GM19238 (cell line): ENCODE results near the gene MVB12B.
"Not testable (repeated sequence)": the region's sequence is repeated elsewhere in the genome, so short reads cannot be mapped to it uniquely, and the experiment has no call there.

ENCODE experiments used
- DNase-seq: peaks from one replicate; pipeline ENCODE4 v3.0.0; 2011; ENCODE audit warnings: low spot score; ENCODE audit not compliant: insufficient read length

The MVB12B gene

DNA sequence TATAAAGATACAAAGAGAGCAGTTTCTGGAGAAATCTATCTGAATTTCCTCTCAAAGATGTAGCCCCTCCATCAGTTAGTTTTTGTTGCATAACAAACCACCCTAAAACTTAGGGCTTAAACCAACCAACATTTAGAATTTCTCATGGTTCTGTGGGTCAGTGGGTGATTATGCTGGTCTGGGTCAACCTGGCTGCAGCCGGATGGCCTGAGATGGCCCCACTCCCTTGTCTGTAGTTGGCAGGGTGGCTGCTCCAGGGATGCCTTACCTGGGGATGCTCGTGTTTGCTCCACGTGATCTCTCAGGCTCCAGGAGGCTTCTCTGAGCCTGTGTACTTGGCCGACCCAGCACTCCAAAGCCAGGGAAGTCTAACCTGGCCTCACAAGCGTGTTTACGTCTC, 139.3 kb downstream of the MVB12B start:
- DNase-seq, result no peak

DNA sequence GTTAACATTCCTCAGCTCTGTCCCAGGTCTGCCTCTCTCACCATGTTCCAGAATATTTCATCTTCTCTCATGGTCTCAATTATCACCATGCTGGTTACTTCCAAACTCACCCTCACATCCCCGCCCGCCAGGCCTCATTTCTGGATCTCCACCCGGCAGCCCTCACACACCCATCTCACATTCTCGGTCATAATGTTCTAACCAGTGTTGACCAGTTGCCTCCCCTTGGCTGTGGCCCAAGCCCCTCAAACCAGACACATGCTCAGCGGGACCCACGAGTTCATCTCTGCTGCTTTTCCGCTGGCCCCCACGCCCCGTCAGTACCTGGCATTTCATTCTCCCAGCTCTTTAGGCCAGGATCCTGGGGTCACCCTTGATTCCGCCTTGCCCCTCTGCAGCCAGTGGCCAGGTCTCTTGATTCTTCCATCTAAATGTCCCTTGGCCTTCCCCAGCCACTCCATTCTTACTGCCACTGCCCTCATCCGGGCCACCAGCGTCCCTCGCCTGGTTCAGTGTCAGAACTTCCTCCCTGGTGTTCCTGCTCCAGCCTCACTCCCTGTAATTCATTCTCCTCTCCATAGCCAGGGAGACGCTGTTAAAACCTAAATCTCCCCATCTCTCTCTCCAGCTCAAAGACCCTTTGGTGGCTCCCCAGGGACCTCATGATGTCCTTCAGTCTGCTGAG, 141.7 kb downstream of the MVB12B start:
- no peak for DNase-seq

DNA sequence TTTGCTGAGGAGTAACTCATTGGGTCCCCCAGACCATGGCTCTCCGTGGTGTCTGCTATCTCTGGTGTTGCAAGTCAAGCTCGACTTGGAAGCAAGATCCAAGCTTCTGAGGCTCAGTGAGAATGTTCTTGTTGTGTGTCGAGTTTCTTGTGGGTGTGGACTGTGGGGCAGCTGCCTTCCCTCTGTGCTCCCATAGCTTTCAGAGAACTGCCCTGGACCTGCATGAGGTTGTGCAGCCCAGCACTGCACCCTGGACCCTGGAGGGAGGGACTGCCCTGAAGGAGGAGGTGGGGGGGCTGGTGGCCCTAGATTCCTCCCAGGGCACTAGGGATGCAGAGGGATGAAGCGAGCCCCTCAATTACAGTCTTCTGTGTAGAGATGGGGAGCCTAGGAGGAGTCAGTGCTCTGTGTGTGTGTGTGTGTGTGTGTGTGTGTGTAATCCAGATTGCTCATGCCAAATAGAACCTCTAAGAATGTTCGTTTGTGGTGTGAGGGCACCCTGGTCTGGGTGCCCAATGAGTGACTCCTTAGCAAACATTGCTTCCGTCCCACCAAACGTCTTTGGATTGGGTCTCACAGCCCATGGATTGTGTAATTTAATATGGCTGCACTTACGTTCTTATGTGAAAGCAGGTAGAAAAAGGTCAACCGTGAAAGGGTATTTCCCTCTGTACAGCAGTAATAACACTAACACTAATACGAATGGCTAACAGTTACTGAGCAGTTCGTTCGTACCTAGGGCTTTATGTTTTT, 143.8 kb downstream of the MVB12B start:
- no peak for DNase-seq

DNA sequence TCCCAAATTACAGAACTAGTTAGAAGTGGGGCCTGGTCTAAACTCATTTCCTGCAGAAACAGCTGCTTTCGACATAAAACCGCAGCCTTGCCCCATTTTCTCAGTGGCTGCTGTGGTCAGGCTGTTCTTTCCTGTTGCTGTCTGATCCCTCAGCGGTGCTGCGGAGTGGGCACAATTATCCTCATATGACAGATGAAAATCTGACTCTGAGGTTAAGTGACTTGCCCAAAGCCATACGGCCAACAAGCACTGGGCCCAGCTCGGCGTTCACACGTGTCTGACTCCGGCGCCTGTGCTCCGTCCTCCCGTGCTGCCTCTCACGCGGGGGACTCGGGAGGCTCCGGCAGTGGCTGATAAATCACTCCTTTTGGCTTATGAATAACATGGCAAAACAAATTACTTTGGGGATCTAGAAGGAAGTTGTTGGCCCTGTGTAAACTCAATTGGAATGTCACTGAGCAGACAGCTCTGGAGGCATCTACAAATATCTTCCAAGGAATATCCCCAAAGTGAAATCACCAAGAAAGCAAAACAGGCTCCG, 144.5 kb downstream of the MVB12B start:
- peak; percentile 34 for DNase-seq

DNA sequence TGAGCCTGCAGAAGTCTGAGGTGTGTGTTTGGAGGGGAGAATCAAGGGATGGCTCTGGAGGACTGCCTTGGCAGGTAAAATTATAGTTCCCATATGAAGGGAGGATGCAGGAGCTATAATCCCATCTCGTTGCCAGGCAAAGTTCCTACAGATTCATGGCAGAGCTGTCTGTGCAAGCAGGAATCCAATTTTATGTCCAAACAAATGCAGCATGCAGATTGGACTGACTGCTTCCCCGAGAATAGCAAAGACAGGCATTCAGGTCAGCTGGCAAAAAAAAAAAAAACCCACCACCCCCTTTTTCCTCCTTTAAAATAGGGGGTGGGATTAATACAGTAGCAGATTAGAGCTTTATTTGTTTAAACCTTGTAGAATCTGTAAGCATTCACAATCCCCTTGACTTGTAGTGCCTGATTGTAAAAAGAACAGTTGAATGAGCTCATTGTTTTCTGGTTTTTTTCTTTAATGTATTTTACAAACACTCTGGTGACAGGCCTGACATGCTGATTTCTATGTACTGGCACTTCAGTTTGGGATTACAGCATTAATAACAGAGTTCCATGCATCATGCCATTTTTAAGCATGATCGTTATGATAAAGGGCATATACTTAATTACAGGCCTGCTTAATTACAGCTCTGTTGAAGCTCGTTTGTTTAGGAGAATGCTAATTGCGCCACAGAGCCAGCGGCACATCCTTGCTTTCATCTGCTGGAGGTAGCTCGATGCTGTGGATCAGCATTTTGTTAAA, 145.7 kb downstream of the MVB12B start:
- no peak for DNase-seq

DNA sequence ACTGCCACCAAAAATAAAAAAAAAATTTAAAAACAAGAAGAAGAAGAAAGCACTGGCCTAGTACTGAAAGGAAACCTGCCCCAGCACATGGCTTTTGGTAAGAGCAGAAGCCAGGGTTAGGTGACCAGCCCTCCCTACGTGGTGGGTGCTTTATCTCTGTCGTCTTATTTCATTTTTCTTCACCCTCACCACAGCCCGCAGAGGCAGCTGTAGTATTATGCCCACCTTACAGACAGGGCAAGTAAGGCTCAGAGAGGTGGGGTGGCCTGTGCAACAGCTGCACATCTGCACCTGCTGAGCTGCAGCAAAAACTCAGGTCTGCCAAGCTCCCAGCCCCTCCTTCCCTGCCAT, 146.3 kb downstream of the MVB12B start:
- no peak for DNase-seq

DNA sequence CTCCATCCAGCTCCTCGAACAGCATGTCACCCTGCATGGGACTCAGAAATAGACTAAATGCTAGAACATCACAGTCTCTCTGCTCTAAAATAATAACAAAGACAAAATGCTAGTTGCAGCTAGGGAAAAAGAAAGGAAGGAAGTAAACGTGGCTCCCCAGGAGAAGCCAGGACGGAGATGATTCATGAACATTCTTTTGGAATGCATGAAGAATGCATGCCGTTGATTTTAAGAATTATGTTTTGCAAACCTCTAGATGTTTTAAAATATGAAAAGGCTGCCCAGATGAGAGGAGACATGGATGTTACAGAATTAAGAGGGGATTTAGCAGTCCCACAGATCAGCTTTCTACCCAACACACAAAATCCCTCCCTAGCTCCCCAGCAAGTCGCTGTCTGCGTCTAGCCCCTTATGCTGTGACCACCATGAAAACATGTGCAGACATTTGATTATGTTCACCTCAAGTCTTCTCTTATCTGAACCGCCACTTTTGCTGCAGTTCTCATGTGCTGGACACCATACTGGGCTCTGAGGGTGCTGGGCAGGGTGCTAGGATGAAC, 147.7 kb downstream of the MVB12B start:
- no peak for DNase-seq

DNA sequence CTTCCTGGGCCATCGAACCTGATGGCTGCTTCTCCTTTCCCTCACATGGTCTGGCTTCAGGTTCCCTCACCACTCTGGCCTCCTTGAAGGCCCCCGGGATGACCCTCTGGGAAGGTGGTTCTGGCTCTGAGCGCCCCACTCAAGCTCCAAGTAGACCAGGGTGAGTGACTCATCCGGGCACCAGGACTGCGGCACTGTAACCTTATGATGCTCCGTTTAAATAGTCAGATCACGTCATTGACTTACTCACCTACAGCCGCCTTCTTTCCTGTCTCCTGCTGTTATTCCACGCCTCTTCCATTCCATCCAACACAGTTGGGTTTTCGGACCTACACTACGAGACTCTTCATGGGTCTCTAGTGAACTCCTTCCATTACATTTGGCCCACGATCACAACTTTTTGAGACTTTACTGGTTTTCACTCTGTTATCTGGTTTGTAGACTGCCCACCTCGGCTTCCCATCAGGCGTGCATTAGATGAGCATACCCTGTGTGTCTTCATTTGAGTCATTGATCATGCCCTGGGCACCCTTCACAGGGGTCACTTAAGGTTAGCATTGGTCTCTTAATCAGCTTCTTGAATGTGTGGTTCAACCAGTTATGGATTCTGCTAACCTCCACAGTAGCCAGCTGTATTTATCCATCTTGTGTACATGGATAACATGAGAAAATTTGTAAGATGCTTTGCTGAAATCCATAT, 148.3 kb downstream of the MVB12B start:
- DNase-seq, result no peak

DNA sequence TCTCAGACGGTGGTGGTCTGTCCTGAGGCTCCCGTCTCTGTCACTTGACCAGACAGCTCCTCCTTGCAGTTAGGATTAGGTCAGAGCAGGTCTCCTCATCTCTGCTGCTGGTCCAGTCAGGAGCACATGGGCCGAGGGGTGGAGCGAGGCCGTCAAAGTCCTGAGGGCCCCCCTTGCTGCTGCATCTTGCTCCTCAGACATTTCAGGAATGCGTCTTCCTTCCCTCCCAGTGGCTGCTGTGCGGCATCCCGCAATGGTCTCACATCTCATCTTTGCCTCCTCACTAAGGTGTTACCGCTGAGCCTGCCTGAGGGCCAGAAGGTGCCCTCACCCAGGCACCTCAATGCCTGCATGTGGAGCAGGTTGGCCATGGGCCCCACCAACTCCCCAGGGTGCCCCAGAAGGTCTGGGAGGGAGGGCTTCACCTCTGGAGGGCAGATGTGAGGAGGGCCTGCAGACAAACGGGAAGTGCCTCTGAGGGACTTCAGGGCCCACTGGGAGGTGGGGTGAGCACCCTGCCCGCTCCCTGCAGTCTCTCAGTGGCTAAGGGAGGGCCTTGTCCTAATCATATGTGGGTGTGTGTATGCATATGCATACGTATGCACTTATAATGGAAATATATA, 149.4 kb downstream of the MVB12B start:
- no peak for DNase-seq

DNA sequence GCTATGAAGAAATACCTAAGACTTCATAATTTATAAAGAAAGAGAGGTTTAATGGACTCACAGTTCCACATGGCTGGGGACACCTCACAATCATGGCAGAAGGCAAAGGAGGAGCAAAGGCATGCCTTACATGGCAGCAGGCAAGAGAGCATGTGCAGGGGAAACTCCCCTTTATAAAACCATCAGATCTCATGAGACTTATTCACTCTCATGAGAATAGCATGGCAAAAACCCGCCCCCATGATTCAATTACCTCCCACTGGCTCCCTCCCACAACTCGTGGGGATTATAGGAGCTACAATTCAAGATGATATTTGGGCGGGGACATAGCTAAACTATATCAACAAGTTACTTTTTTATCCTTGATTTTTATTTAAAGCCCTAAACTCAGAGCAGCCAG, 150.8 kb downstream of the MVB12B start:
- not testable (repeated sequence) for DNase-seq

DNA sequence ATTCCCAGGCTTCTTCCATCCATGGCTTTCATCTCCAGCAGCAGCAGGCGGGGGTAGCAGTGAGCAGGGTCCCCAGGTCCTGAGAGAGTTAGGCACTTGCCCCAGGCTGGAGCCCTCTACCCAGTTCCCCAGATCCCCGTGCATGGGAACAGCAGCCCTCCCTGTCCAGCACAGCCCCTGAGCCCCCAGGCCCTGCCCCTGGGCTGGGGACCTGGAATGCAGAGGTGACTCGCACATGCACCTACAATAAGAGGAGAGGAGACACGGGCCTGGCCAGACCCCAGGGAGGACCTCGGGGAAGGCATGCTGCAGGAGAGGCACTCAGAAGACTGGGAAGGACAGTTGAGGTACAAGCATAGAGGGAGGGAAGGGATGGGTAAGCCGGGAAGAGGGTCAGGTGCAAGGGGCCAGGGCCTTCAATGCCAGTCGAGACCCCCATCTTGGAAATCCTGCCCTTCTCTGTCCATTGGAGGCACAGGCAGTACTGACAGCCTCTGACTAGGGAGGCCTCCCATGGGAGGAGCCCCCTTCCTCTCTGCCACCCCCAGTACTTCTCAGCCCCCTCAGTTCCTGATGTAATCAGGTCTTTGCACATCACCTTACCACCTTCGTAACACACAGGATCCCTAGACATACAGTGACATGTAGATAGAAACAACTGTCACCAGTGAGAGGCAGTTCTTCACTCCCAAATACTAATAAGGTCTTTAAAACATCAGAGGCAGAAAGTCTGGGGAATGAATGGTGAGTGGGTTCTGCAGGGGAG, 151.8 kb downstream of the MVB12B start:
- no peak for DNase-seq

DNA sequence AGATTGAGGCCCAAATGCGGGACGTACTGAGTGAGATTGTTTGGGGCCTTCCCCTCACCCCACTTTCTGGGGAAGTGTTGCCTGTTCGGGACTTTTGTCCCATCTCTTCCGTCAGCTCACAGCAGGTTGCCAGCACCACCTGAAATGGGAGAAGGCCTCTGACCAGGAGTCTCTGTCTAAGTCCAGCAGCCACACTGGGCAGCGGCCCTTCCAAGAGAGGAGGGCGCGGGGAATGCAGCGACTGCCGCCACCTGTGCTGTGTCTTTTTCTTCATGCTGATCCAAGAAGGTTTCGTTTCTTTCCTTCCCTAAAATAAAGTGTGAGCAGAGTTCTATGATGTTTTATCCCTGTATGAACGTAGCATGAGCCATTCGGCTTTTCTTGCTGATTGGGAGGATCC, 152.9 kb downstream of the MVB12B start:
- no peak for DNase-seq

DNA sequence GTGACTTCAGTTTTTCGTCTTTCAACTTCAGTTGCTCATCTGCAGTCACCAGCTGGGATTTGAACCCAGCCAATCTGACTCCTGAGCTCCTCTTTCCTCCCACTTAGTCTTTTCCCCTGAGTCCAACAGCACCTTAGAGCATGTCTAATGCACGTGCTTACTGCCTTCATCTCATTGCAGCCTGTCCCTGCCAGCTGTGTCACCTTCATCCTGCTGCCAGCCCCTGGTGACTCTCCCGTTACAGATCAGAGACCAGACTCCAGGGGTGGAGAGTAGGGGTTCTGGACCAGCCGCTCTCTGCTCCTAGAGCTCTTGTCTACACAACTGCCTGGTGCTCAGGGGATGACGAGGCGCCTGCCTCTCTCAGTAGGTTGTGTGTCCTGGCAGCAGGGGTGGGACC, 154.2 kb downstream of the MVB12B start:
- no peak for DNase-seq

DNA sequence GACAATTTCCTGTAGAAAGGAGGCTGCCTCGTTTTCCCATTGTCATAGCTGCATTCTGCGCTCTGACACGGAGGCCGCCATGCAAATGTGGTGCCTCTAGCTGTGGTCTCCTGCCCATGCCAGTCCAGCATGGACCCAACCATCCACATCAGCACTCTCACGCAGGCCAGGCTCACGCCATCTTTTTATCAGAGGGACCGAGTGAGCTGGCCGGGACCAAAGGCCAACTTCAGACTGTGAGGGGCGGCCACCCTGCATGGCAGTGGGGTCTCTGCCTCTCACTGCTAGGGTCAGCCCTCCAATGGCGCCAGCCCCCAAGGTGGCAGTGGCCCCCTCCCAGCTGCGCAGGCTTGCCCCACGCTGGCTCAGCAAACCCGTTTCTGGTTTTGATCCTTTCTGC, 155.2 kb downstream of the MVB12B start:
- DNase-seq, result no peak

DNA sequence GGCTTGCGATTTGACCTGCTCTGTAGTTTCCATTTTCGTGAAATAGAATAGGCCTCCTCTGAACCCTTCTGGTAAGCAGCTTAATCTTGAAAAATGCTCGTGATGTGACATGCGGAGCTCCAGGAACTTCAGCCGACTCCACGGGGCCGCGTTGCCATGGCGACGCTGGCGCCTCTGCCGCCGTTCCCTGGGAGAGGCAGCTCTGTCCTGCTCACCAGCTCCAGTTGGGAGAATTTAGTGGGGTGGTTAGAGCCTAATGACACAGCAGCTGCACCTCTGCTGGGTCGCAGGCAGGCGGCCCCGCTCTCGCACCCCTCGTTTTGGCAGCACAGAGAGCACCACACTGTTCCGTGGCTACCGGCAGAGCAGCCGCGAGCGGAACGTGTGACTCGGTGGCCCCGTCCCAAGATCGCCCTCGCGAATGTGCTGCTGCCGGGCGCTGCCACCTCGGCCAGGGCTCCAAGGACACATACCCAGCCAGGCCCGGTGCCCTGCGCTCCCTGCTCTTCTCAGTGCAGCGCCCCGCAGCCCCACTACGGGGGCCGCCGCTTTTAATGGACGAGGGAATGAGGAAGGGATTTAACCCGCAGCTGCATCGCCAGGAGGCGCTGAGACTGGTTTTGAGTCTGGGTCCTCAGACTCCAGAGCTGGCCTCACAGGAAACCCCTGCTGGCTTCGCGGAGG, 155.9 kb downstream of the MVB12B start:
- no peak for DNase-seq

DNA sequence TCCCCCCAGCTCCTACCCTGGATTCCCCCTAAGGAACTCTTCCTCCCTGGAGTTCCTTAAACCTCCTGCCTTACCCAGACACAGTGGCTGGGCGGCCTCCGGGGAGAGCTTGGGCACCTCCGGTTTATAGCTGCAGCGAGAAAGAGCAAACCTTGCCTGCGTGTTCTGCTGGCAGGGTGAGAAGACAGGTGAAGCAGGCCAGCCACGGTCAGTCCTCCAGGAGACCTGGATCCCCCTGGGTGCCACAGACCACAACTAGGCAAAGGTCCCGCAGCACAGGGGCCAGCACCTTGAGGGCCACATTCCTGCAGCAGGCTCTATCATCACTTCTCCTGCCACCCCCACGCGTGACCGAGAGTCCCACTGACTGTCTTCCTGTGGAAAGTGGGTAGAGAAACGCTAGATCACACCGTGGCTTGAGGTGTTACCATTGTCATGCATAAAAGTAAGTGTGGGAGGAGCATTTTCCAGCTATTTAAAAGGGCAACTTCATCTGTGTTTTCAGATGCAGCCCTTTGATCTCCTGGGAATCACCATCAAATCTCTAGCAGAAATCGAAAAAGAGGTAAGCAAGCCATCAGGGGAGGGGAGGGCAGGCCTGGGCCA, 156.9 kb downstream of the MVB12B start:
- DNase-seq, result no peak

DNA sequence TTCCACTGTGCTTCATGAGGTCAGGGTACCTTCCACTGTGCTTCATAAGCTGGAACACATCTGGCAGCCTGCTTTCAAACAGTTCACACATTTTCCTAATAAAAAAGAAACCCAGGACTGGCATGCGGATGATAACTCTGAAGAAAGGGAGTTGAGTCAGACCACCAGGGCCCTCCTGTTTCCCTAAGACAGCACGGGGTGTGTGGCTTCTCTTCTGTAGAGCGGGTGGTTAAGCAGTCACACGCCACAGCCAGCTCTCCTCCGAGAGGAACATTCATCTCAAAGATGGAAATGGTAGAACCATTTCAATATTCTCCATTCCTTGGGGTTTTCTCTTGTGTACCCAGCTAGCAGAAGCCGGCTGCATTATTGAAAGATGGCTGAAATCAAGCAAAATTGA, 159.0 kb downstream of the MVB12B start:
- no peak for DNase-seq

DNA sequence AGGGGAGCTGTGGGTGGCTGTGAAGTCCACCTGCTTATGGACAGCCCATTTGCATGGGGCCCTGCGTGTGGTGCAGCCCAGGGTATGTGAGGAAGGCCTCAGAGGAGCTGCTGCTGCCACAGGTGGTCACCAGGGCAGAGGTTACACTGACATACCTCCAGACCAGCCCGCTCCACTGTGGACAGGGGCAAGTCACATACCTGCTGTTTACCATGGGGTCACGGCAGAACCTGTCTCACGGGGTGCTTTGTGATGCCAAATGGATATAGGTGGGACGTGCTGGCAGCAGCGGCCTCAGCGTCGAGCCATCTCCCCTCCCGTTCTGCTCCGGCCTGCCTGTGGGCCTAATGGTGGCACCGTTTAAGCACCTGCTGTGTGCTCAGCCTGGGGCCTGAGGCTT, 159.6 kb downstream of the MVB12B start:
- DNase-seq, result no peak

DNA sequence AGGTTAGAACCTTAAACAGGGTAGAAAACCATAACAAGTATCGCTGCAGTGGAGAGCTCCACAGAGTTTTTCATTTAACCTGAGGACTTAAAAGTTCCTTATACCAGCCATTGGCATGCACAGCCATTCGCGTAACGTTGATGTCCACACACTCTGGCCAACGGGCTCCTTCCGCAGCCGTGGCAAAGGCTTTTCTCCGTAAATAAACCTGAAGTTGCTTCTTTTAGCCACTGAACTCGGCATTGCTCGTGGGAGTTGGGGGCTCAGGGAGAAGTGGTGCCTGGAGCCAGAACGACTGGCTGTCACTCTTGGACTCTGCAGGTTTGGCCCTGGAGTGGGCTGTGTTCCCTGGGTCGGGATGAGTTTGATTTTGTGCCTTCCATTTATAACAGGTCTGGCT, 161.2 kb downstream of the MVB12B start:
- no peak for DNase-seq
